NCI-H526 (cell line): ENCODE data around the gene IQGAP1.
"Not testable (repeated sequence)": the region's sequence is repeated elsewhere in the genome, so short reads cannot be mapped to it uniquely, and the experiment has no call there.

Experiments
- DNase-seq, 2 experiments: peaks; one replicate each; lab custom pipeline; 2025; lab: John Stamatoyannopoulos, UW

Gene IQGAP1

DNA sequence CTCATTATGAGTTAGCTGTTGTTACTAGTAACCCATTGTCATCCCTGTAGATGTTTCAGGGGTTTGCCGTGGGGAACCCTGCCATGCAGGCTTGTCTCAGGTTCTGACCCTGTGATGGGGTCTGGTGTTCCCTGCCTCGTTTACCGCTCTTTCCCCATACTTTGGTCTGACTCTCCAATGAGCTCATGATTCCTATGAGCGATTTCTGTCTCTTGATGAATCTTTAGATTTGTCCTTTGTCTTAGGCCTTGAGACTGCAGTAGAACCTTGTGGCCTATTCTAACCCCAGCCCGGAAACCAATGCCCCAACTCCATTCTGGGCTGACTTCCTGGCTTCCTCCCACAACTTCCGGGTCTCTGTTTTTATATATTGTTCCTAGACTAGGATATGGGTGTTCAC lies 11.3 kb upstream of the IQGAP1 start:
- no peak for DNase-seq

DNA sequence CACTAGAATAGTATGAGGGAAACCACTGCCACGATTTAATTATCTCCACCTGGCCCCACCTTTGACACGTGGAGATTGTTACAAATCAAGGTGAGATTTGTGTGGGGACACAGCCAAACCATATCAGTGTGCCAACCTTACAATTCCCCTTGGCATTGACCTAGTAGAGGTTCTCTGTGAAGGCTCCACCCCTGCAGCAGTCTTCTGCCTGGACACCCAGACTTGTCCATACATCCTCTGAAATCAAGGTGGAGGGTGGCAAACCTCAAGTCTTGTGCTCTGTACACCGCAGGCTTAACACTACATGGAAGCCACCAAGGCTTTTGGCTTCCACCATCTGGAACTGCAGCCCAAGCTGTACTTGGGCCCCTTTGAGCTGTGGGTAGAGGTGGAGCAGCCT lies 8.8 kb upstream of the IQGAP1 start:
- DNase-seq: no peak

DNA sequence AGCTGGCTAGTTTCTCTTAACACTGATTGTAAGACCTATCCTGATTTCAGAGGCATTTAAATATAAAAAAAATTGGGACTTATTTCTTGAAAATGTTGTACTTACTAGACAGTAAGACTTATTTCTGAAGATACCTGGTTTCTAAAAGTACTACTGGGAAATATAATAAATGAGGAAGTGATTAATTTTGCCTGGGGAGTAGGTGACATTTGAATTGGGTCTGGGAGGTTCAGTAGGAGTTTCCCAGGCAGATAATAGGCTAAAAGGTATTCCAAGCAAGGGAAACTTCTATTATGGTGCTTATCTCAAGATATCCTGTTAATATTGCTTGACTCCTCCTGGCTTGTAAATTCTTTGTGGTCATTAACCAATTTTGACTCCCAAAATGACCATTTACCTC lies 6.5 kb upstream of the IQGAP1 start:
- DNase-seq: no peak

DNA sequence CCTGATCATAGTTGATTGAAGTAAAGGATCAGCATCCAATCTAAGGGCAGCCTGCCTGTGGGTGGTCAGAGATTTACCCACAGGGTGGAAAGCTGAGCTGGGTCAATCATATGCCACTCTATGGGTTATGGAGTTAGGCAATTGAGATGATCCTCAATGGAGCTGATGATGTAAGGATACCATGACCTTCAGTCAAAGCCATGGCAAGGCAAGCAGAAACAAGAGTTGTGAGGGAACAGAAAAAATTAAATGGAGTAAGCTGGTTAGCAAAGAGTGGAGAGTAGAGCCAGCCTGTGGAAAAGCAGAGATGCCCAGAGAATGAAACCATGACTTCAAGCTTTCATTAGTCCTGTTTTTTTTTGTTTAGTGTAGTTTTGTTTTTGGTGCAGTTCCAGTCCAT lies 5.7 kb upstream of the IQGAP1 start:
- DNase-seq: no peak

DNA sequence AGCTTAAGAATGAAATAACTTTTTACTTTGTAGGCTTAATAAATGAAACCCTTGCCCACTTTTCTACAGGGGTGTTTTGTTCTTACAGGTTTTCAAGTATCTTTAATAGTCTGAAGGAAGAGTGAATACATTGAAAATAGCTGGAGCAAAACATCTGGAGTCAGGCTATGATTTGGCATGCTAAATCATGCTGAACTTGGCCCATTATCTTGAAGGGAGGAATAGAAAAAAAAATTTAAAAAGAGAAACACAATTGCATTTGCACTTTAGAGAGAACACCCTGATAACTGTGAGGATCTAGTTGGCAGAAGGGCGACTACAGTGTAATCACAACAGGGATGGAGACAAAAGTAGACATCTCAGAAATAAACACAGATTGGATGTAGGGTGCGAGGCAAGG lies 1.8 kb upstream of the IQGAP1 start:
- no peak for DNase-seq

DNA sequence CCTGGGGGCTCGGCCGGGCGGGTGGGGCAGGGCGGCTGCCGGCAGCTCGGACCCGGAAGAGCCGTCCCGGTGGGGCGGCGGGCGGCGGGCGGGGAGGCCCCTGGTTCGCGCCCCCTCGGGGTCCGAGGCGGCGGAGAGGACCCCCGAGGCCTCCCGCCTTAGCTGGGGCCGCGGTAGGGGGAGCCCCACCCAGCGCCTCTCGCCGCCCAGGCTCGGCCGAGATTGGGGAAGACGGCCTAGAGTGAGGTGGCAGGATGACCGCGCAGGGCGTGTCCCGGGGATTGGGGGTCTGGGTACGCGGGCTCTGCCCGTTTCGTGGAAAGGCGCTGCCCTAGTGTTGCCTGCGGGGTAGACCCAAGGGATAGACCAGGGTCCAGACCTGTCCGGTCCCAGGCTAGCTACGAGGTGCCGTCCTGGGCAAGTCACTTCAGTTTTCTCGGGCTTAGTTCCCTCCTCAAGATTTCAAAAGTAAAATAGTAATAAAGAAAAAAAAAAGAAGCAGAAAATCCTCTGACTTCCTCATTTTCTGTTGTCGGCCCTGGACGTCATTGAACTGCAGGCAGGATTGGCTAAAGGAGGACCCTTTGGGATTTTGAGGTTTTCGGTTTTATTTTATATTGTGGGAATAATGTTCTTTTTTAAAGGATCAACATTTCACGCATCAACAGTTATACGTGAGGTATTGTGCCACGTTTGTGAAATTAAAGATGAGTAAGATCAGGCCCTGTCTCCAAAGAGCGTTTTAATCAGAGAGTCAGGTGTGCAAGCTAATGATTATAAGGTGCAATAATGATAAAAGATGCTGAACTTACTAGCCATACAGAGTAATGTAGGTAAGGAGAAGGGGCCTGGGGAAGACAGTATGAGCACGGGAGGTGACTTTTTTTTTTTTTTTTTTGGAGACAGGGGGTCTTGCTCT lies 679 bp downstream of the IQGAP1 start:
- peak in 1 of 2 experiments; percentile 62 for DNase-seq

DNA sequence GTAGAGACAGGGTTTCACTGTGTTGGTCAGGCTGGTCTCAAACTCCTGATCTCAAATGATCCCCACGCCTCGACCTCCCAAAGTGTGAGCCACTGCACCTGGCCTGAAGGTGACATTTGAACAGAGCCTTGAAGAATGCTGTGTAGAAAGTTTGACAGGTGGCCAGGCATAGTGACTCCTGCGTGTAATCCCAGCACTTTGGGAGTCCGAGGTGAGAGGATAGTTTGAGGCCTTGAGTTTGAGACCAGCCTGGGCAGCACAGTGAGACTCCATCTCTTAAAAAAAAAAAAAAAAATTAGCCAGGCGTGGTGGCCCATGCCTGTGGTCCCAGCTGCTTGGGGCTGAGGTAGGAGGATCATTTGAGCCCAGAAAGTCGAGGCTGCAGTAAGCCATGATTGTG lies 1.5 kb downstream of the IQGAP1 start:
- DNase-seq: no peak

DNA sequence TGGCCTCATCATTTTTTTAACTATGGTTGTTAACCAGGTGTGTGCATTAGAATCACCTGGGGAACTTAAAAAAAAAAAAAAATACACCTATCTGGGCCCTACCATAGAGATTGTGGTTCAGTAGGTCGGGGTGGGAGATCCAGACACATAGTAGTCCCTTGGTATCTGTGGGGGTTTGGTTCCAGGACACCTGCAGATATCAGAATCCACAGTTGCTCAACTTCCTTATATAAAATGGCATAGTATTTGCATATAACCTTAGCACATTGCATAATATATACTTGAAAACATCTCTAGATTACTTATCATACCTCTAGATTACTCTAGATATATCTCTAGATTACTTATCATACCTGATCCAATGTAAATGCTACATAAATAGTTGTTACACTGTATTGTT lies 5.0 kb downstream of the IQGAP1 start:
- DNase-seq: peak; percentile 5 to 21

DNA sequence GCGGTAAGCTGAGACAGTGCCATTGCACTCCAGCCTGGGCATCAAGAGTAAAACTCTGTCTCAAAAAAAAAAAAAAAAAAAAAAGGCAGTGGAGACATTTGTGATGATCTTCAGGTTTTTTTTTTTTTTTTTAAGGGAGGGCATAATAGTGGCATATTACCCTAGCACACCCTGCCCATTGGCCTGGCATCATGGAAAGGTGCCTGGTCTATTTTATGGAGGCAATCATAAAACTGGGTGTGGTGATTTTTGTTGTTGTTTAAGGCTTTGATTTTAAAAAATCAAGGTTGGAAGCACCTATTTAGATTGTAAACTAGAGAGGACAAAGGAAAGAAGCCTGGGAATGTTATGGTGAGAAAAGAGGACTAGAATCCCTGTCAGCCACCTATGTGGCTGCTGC lies 6.0 kb downstream of the IQGAP1 start:
- DNase-seq: no peak

DNA sequence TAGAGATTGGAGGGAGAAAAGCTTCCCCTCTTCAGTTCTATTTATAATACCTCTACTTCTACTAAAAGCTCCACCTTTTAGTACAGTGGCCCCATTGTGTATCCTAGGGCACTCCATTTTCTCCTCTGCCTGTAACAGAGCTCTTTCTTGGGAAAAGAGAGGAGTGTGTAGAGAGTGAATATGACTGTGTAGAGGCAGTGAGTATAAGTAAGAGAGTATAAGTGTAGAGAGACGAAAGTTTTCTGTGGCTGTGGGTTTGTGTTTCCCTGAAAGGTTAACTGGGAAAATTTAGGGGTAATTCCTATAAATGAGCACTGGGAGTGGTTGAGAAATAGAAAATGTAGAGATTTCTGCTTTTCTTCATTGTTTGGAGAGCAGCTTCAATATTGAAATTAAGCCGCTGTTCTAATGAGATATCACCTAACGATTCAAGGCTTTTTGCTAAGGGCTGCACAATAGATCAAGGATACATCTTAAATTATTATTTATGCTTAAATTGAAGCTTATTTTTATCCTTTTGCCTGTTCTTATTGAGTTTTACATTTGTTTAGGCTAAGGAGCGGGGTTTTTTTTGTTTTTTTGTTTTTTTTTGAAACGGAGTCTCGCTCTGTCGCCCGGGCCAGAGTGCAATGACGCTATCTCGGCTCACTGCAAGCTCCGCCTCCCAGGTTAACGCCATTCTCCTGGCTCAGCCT lies 6.9 kb downstream of the IQGAP1 start:
- DNase-seq: no peak

DNA sequence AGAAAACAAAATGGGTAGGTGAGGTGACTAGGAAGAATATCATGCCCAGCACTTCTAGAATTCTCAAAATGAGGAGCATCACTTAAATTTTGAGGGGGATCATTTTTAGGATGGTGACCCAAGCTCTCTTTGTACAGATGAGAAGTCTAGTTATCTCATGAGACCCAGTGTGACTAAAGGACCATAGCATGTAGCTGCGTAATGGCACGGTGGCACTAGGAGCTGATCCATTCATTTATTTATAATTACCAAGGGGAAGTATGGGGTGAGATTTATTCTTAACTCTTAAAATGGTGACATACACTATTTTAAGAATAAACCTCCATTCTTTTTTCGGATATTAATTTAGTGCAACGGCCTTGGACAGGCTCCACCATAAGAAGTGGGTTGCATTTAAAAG lies 8.3 kb downstream of the IQGAP1 start:
- no peak for DNase-seq

DNA sequence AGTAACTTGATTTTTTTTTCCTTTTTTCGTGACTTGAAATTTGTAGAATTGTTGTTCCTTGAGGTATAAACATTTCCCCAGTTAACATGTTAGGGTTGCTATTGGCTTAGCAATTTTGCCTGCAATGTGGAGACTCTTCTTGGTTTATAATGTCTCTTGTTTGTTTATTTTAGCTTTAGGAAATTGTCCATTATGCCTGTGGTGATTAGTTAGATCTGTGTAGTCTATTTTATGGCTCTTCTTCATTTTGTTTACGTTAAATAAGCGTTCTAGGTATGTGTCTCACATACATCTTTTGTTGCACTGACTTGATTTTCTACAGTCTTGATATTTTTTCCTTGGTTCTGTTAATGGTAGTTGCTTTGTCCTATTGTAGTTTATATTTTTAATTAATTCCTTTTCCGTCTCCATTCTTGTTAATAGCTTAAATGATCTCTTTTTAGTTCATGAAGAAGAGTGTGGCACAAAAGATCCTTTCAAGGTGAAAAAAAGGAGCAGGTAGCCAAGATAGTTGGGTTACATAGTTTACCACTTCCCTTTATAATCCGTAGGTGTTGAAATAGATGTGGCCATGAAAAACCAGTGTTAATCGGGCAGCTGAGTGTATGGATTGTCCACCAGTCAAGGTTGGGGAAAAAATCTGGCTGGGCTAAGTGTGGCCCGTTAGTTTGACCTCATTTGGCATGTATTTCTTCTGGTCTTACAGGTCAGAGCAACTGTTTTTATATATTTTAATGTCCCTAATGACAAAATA lies 12.1 kb downstream of the IQGAP1 start:
- no peak for DNase-seq

DNA sequence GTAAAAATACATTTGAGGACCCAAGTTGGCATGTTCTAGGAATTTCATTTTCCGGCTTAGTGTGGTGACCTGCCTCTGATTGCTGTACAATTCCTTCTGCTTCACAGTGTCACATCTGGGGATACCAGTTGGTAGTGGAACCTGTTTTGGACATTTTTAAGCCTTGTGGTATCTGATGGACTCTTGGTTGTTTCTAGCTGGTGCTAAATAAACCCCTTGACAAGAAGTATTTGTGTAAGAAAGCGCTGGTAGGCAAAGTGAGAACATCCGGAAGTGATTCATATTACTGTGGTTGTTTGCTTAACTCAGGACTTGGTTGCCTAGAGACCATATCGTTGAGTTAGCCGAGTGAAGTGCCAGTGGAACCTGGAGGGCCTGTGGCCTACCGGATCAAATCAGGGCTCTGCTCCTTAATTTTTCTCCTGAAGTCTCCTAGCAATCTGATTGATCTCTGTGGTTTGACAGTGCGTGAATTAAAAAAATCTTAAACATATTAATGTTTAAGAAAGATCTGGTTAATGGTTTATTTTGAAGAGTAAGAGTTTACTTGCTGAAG lies 12.8 kb downstream of the IQGAP1 start:
- peak; percentile 81 to 87 for DNase-seq

DNA sequence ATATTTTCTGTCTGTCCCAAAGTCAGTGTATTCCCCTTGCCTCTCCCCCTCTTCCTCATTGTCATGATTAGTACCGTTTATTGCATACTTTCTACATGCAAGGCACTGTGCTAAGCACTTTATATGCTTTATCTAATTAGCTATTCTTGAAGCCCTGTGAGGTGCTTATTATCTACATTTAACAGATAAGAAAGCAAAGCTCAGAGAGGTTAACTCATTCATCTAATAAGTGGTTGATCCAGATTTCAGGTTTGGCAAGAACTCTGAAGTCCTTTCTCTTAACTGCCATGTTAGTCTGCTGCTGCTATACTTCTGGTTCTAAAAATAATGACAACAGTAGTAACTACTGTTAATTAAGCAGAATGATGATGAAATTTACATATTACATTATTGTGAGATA lies 13.5 kb downstream of the IQGAP1 start:
- DNase-seq: no peak

DNA sequence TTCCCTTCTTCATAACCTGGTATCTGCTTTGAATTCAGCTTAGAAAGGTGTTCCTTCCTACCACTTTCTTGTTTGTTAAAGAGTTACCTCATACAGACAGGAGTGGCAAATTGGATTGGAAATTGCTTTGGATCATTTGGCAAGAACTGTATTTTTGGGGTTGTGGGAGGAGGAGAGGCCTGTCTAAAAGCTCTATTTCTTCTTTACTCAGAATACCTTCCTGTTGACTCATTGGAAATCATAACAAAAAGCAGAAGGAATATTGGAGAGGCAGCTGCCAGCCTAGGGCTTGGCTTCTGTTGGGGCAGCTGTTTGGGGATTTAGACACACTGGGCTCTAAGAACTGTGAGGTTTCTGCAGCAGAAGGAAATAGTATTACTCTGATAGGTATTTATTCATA lies 14.2 kb downstream of the IQGAP1 start:
- no peak for DNase-seq

DNA sequence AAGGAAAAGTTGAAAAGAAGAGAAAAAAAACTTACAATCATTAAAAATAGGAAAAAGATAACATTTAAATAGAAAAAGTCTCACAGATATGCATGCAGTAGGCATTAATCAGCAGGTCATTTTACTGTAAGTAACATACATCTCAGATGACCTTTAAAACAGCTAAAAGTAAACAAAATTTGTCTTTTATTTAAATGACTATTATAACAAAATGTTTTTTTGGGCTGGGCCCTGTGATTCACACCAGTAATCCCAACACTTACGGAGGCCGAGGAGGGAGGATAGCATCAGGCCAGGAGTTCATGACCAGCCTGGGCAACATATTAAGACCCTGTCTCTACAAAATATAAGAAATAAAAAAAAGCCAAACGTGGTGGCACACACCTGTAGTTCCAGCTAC lies 14.7 kb downstream of the IQGAP1 start:
- no peak for DNase-seq

DNA sequence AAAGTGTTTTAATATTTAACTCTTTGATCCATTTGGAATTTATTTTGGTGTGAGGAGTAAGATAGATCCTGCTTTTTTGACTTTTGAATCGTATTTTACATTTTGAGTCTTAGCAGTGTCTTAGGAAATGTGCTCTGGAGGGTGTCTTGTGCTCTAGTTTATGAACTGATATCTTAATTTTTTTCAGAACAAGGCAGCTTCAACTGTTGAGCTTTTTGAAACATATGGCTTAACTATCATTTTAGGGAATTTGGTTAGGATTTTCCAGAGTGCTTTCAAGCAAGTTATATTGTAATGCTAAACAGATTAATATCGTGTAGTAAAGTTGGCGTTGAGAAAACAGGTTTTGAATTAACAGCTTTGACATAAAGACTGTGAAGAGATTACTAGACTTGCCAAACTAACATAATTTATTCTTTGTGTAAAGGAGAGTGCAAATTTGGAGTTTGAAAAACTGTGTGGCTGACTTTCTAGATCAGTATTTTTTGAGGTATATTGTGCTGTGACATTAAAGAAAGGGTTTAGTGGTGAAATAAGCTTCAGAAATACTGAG lies 17.1 kb downstream of the IQGAP1 start:
- DNase-seq: no peak

DNA sequence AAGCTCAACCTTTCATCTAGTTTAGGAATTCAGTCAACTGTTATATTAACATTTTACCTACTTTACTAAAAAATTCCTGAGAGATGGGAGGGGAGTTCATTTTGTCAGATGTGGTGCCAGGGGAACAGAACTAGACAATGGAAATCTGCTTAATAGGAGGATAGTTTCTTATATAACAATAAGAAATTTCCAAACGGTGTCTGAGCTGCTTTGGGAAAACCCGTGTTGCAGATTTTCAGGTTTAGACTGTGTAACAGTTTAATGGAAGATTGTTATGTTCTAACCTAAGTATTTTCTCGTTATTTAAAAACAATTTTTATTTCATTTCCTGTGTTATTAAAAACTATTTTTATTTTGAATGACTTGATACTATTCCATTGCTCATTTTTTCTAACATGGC lies 19.3 kb downstream of the IQGAP1 start:
- DNase-seq: no peak

DNA sequence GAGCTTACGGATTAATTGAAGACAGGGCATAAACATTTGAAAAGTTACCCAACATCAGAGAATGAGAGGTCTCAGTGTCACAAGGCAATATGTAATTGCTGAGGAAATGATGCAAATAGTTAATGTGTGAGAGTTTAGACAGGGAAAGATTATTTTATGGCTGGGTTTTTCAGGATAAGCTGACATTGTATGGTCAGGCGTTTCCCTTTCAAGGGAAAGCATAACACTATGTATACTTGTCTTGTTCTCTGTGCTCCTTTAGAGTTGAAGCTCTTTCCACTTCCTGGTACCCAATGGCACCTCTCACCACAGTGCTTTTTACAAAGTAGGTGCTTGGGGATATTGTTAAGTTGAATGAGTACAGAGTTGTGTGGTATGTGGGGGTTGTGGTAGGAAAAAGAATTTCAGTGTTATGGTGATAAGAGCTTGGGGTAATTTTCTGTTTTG lies 19.9 kb downstream of the IQGAP1 start:
- no peak for DNase-seq

DNA sequence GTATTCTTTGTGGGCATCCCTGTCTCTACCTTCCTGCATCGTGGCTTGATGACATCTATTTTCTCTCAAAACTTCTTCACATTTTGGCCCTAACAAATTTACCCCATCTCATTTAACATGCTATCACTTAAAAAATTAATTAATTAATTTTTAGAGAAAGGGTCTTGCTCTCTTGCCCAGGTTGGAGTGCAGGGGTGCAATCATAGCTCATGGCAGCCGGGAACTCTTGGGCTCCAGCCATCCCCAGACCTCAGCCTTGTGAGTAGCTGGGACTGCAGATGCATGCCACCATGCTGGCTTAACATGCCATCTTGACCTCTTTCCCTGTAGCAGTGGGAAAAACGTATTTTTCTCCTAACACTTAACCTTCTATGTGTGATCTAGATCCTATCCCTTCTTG lies 20.6 kb downstream of the IQGAP1 start:
- no peak for DNase-seq

DNA sequence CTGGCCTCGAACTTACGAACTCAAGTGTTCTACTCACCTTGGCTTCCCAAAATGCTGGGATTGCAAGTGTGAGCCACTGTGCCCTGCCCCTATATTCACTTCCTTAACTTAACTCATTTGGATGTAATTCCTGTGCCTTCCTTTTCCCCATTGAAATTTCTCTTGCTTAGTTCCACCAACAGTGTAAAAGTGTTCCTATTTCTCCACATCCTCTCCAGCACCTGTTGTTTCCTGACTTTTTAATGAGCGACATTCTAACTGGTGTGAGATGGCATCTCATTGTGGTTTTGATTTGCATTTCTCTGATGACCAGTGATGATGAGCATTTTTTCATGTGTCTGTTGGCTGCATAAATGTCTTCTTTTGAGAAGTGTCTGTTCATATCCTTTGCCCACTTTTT lies 21.5 kb downstream of the IQGAP1 start:
- not testable (repeated sequence) for DNase-seq

DNA sequence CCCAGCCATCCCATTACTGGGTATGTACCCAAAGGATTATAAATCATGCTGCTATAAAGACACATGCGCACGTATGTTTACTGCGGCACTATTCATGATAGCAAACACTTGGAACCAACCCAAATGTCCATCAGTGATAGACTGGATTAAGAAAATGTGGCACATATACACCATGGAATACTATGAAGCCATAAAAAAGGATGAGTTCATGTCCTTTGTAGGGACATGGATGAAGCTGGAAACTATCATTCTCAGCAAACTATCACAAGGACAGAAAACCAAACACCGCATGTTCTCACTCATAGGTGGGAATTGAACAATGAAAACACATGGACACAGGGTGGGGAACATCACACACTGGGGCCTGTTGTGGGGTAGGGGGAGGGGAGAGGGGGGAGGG lies 22.3 kb downstream of the IQGAP1 start:
- not testable (repeated sequence) for DNase-seq
